RKO (cell line): Measurements from ENCODE around the gene GJA4.

Experiments
- DNase-seq: peaks from one replicate; pipeline ENCODE4 v3.0.0-alpha.2; 2016; ENCODE audit warnings: low spot score

The GJA4 gene

GRCh38 chr1:34792868-34793727 is at the start of gene GJA4:
Gene GJA4, plus strand, starts transcription at chr1:34792999. Its CDS starts 1,215 bp downstream, at chr1:34794214.
- DNase-seq: no peak

GRCh38 chr1:34743775-34744174 is 49.0 kb upstream of the GJA4 start:
- DNase-seq: no peak

GRCh38 chr1:34744851-34745250 is 47.9 kb upstream of the GJA4 start:
- DNase-seq: no peak

GRCh38 chr1:34745666-34746065 is 47.1 kb upstream of the GJA4 start:
- no peak for DNase-seq

- no peak for DNase-seq
These were observed 46.7 kb upstream of the GJA4 start for GRCh38 chr1:34746101-34746500.

GRCh38 chr1:34746785-34747637 is 45.8 kb upstream of the GJA4 start:
- DNase-seq: no peak

GRCh38 chr1:34747638-34747941 is 45.2 kb upstream of the GJA4 start:
- no peak for DNase-seq

- no peak for DNase-seq
These were observed 42.8 kb upstream of the GJA4 start for GRCh38 chr1:34749992-34750391.

GRCh38 chr1:34750610-34751009 is 42.2 kb upstream of the GJA4 start:
- DNase-seq: no peak

- no peak for DNase-seq
These were observed 39.6 kb upstream of the GJA4 start for GRCh38 chr1:34753163-34753562.

- no peak for DNase-seq
These were observed 37.7 kb upstream of the GJA4 start, which contains the start of gene GJB5 for GRCh38 chr1:34754964-34755637. Gene GJB5, plus strand, starts transcription at chr1:34755047. Its CDS starts 2,284 bp downstream, at chr1:34757331.

GRCh38 chr1:34755961-34756360 is 36.8 kb upstream of the GJA4 start:
- no peak for DNase-seq

GRCh38 chr1:34757386-34757785 is 35.4 kb upstream of the GJA4 start:
- no peak for DNase-seq

GRCh38 chr1:34758751-34759150 is 34.0 kb upstream of the GJA4 start:
- DNase-seq: no peak

- no peak for DNase-seq
These were observed 33.1 kb upstream of the GJA4 start, which contains the start of gene GJB4 for GRCh38 chr1:34759503-34760357. Gene GJB4, plus strand, starts transcription at chr1:34759740. Its CDS starts 1,515 bp downstream, at chr1:34761255.

- no peak for DNase-seq
These were observed 31.5 kb upstream of the GJA4 start for GRCh38 chr1:34761176-34761761.

- no peak for DNase-seq
These were observed 31.0 kb upstream of the GJA4 start for GRCh38 chr1:34761776-34762307.

GRCh38 chr1:34762474-34763141 is 30.2 kb upstream of the GJA4 start:
- DNase-seq: no peak

GRCh38 chr1:34763142-34763781 is 29.5 kb upstream of the GJA4 start:
- DNase-seq: peak; percentile 35

- DNase-seq: no peak
These were observed 23.9 kb upstream of the GJA4 start for GRCh38 chr1:34768856-34769255.
